Stomach smooth muscle (tissue), 2 donors: ENCODE data around the gene NPW.
"Not testable (repeated sequence)": the region's sequence is repeated elsewhere in the genome, so short reads cannot be mapped to it uniquely, and the experiment has no call there.

Source experiments
- H3K27ac ChIP-seq: one replicate; pipeline ENCODE4 v1.7.0; 2013; ENCODE audit warnings: mild to moderate bottlenecking, low read length, inconsistent platforms
- H3K27me3 ChIP-seq, 2 donors: one replicate each; pipeline ENCODE4 v1.7.0; 2013; ENCODE audit warnings: low read length in 2 of 2; ENCODE audit not compliant: insufficient read depth in 2 of 2, control insufficient read depth in 1 of 2
- H3K36me3 ChIP-seq, 2 donors: one replicate each; pipeline ENCODE4 v1.7.0; 2013; ENCODE audit warnings: low read length in 2 of 2; ENCODE audit not compliant: control insufficient read depth in 2 of 2, insufficient read depth in 2 of 2
- H3K4me1 ChIP-seq: one replicate; pipeline ENCODE4 v1.7.0; 2013; ENCODE audit warnings: low read length; ENCODE audit not compliant: control insufficient read depth, insufficient read depth
- H3K4me3 ChIP-seq, 2 donors: one replicate each; pipeline ENCODE4 v1.7.0; 2013; ENCODE audit warnings: low read length in 2 of 2
- H3K9ac ChIP-seq, 2 donors: one replicate each; pipeline ENCODE4 v1.7.0; 2013; ENCODE audit warnings: low read length in 2 of 2, mild to moderate bottlenecking in 1 of 2
- H3K9me3 ChIP-seq, 2 donors: one replicate each; pipeline ENCODE4 v1.7.0; 2013; ENCODE audit warnings: low read length in 2 of 2; ENCODE audit not compliant: control insufficient read depth in 2 of 2
- donor health status: healthy.
- donor health status: Pancreatic carcinoma.

The NPW gene

GRCh38 chr16:2011726-2012125 lies 7.9 kb upstream of the NPW start:
- not testable (repeated sequence) for H3K9me3 ChIP-seq, H3K9ac ChIP-seq, H3K4me3 ChIP-seq, H3K27ac ChIP-seq, H3K36me3 ChIP-seq, H3K27me3 ChIP-seq
- H3K4me1 ChIP-seq, result peaks cover 34% of the 10 kb centered on the region

GRCh38 chr16:2013527-2013926 lies 6.1 kb upstream of the NPW start:
- Histone ChIP-seq H3K36me3 (no peaks in the 10 kb centered on the region), H3K4me1 (peaks cover 17% of the 10 kb centered on the region), H3K9me3 (no peaks in the 10 kb centered on the region), H3K9ac (no peak overlapping the region), H3K4me3 (no peak overlapping the region), H3K27me3 (peaks cover 0 to 3% of the 10 kb centered on the region in 2 donors), H3K27ac (no peak overlapping the region)

- Histone ChIP-seq H3K4me3 (no peak overlapping the region), H3K9me3 (no peaks in the 10 kb centered on the region), H3K27me3 (peaks cover 11 to 13% of the 10 kb centered on the region in 2 donors), H3K4me1 (peaks cover 15% of the 10 kb centered on the region), H3K27ac (no peak overlapping the region), H3K36me3 (no peaks in the 10 kb centered on the region), H3K9ac (no peak overlapping the region)
These were observed 4.3 kb upstream of the NPW start for GRCh38 chr16:2015117-2015946.

- Histone ChIP-seq H3K27ac (no peak overlapping the region), H3K27me3 (peaks cover 11 to 18% of the 10 kb centered on the region in 2 donors), H3K36me3 (no peaks in the 10 kb centered on the region), H3K9ac (no peak overlapping the region), H3K9me3 (no peaks in the 10 kb centered on the region), H3K4me3 (no peak overlapping the region), H3K4me1 (peaks cover 15% of the 10 kb centered on the region)
These were observed 3.7 kb upstream of the NPW start for GRCh38 chr16:2015947-2016208.

- peaks cover 16% of the 10 kb centered on the region for H3K4me1 ChIP-seq
- no peak overlapping the region for H3K4me3 ChIP-seq
- H3K9me3 ChIP-seq, result no peaks in the 10 kb centered on the region
- H3K9ac ChIP-seq, result no peak overlapping the region
- H3K27ac ChIP-seq, result no peak overlapping the region
- peaks cover 11 to 21% of the 10 kb centered on the region in 2 donors for H3K27me3 ChIP-seq
- H3K36me3 ChIP-seq, result no peaks in the 10 kb centered on the region
These were observed 3.1 kb upstream of the NPW start for GRCh38 chr16:2016407-2016922.

GRCh38 chr16:2019921-2020831 lies 591 bp downstream of the NPW start:
- Histone ChIP-seq H3K4me1 (peaks cover 35% of the 10 kb centered on the region), H3K4me3 (peak overlapping the region in 1 of 2 donors; percentile 22), H3K9me3 (no peaks in the 10 kb centered on the region), H3K27me3 (peaks cover 14 to 25% of the 10 kb centered on the region in 2 donors), H3K27ac (no peak overlapping the region), H3K36me3 (no peaks in the 10 kb centered on the region), H3K9ac (no peak overlapping the region)

GRCh38 chr16:2022723-2023091 lies 3.1 kb downstream of the NPW start:
- H3K9ac ChIP-seq, result no peak overlapping the region

GRCh38 chr16:2023092-2024031 lies 3.8 kb downstream of the NPW start:
- Histone ChIP-seq H3K9me3 (no peaks in the 10 kb centered on the region), H3K36me3 (no peaks in the 10 kb centered on the region), H3K27ac (peak overlapping the region; percentile 18), H3K27me3 (peaks cover 11 to 25% of the 10 kb centered on the region in 2 donors), H3K4me3 (peak overlapping the region; percentile 69 to 71), H3K4me1 (peaks cover 56% of the 10 kb centered on the region), H3K9ac (no peak overlapping the region)

More at GRCh38 chr16:2022723-2023091, 3.1 kb downstream of the NPW start:
- Histone ChIP-seq H3K4me1 (peaks cover 49% of the 10 kb centered on the region), H3K27ac (no peak overlapping the region), H3K9me3 (no peaks in the 10 kb centered on the region), H3K27me3 (peaks cover 14 to 25% of the 10 kb centered on the region in 2 donors), H3K4me3 (peak overlapping the region; percentile 69 to 71), H3K36me3 (no peaks in the 10 kb centered on the region)

GRCh38 chr16:2024032-2024420 lies 4.4 kb downstream of the NPW start:
- Histone ChIP-seq H3K9me3 (no peaks in the 10 kb centered on the region), H3K4me3 (no peak overlapping the region), H3K9ac (no peak overlapping the region), H3K27me3 (peaks cover 9 to 25% of the 10 kb centered on the region in 2 donors), H3K4me1 (peaks cover 62% of the 10 kb centered on the region), H3K27ac (peak overlapping the region; percentile 18), H3K36me3 (no peaks in the 10 kb centered on the region)

- Histone ChIP-seq H3K27ac (no peak overlapping the region), H3K4me1 (peaks cover 53% of the 10 kb centered on the region), H3K27me3 (peaks cover 4 to 12% of the 10 kb centered on the region in 2 donors), H3K9ac (no peak overlapping the region), H3K9me3 (no peaks in the 10 kb centered on the region), H3K4me3 (no peak overlapping the region), H3K36me3 (peaks cover 0 to 4% of the 10 kb centered on the region in 2 donors)
These were observed 5.7 kb downstream of the NPW start for GRCh38 chr16:2025251-2025650.
